ENCODE data around the gene SHISA2.

GRCh38 chr13:26019251-26019650 lies 32.6 kb downstream of the SHISA2 start:
- TF ChIP-seq CHD4 (IDR thresholded peaks at IDR 0.05; ENCODE audit: borderline replicate concordance) (no peak), MAX (IDR thresholded peaks at IDR 0.05) (no peak), RCOR1 (IDR thresholded peaks at IDR 0.05; ENCODE audit: low read depth, low read length) (no peak), ELK1 (IDR thresholded peaks at IDR 0.05; ENCODE audit: low read depth, low read length) (no peak), E2F6 (IDR thresholded peaks at IDR 0.05; ENCODE audit: borderline replicate concordance, low read depth) (no peak), EP300 (IDR thresholded peaks at IDR 0.05) (no peak), CTCF (IDR thresholded peaks at IDR 0.05) (no peak)
